Transverse colon (tissue), 3 donors: ENCODE measurements around the gene ASB10.

Experiments used
- POLR2A ChIP-seq: fragments of 450-650 bp; IDR thresholded peaks from one replicate; pipeline ENCODE4 v1.6.1; 2016; ENCODE audit warnings: antibody characterized with exemption, mild to moderate bottlenecking, moderate library complexity
- TF ChIP-seq, protein P1 (sequence below), 5 experiments: fragments of 200-600 bp in 3 of 5; fragments of 450-650 bp in 2 of 5; sonication (generic) in 3 of 5; IDR thresholded peaks; 1 replicate in 2 of 5; 2 replicates in 3 of 5; pipeline ENCODE4 v1.5.1; 2016 to 2017; ENCODE audit warnings: antibody characterized with exemption in 5 of 5, inconsistent platforms in 3 of 5, mild to moderate bottlenecking in 2 of 5, moderate library complexity in 1 of 5

DNA sequence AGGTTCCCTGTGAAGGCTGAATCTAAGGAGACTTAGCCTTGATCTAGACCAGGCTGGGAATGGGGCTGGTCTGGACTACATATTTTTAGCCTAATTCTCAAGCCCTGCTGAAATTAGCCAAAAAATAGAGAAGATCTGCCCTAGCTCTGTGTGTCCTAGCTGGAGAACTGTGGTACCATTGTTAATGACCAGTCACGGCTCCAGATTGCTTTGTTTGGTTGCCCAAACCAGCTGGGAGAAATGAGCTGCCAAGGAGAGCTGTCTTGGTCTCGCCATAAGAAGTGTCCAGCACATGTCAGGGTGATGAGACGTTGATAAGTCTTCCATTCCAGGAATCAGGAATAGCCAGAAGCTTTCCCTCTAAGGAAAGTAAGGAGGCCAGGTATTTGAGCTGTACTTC, 40.3 kb downstream of the ASB10 start:
- TF ChIP-seq, protein P1, sequence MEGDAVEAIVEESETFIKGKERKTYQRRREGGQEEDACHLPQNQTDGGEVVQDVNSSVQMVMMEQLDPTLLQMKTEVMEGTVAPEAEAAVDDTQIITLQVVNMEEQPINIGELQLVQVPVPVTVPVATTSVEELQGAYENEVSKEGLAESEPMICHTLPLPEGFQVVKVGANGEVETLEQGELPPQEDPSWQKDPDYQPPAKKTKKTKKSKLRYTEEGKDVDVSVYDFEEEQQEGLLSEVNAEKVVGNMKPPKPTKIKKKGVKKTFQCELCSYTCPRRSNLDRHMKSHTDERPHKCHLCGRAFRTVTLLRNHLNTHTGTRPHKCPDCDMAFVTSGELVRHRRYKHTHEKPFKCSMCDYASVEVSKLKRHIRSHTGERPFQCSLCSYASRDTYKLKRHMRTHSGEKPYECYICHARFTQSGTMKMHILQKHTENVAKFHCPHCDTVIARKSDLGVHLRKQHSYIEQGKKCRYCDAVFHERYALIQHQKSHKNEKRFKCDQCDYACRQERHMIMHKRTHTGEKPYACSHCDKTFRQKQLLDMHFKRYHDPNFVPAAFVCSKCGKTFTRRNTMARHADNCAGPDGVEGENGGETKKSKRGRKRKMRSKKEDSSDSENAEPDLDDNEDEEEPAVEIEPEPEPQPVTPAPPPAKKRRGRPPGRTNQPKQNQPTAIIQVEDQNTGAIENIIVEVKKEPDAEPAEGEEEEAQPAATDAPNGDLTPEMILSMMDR (IDR thresholded peaks at IDR 0.05): no peak
- TF ChIP-seq POLR2A: no peak
